Heart left ventricle (tissue), 16 donors: Measurements from ENCODE around the gene MITF. TPM values are rescaled to one million over a fixed set of nuclear protein-coding genes. Genes with fewer than 3 reads are reported as not detected.

Source experiments
- ATAC-seq, 4 donors: fragments of 200-7000 bp; cut with Tn5 transposase; one replicate each; pipeline ENCODE4 v1.9.1; 2020 to 2022; ENCODE audit warnings: moderate library complexity in 4 of 4, mild to moderate bottlenecking in 3 of 4, moderate number of reproducible peaks in 1 of 4
- DNase-seq, 5 donors: peaks; one replicate each; pipeline ENCODE4 v3.0.0-alpha.2; 2020
- H3K27ac ChIP-seq, 12 donors: fragments of 200-600 bp; sonication (generic) in 4 of 12; one replicate each; pipeline versions ENCODE4 v1.5.0 to v1.8.0; 2016 to 2022; ENCODE audit warnings: mild to moderate bottlenecking in 2 of 12
- H3K27me3 ChIP-seq, 9 donors: fragments of 200-600 bp; sonication (generic) in 2 of 9; one replicate each; pipeline versions ENCODE4 v1.5.1 to v1.8.0; 2016 to 2022; ENCODE audit warnings: mild to moderate bottlenecking in 3 of 9
- H3K36me3 ChIP-seq, 9 donors: fragments of 200-600 bp; sonication (generic) in 2 of 9; one replicate each; pipeline versions ENCODE4 v1.5.0 to v1.8.0; 2018 to 2022; ENCODE audit warnings: mild to moderate bottlenecking in 2 of 9
- H3K4me1 ChIP-seq, 12 donors: fragments of 200-600 bp; sonication (generic) in 4 of 12; one replicate each; pipeline versions ENCODE4 v1.5.0 to v1.8.0; 2016 to 2022; ENCODE audit warnings: mild to moderate bottlenecking in 3 of 12
- H3K4me3 ChIP-seq, 12 donors: fragments of 200-600 bp; sonication (generic) in 4 of 12; one replicate each; pipeline versions ENCODE4 v1.5.0 to v1.8.0; 2017 to 2022; ENCODE audit warnings: mild to moderate bottlenecking in 9 of 12, moderate library complexity in 4 of 12
- H3K9me3 ChIP-seq, 12 donors: fragments of 200-600 bp; sonication (generic) in 4 of 12; one replicate each; pipeline versions ENCODE4 v1.5.0 to v1.8.0; 2016 to 2022; ENCODE audit warnings: mild to moderate bottlenecking in 1 of 12
- POLR2A ChIP-seq, 2 donors: fragments of 450-650 bp; IDR thresholded peaks; one replicate each; pipeline ENCODE4 v1.6.1; 2017; ENCODE audit warnings: antibody characterized with exemption in 2 of 2, mild to moderate bottlenecking in 2 of 2, moderate library complexity in 2 of 2
- WGBS, 4 donors: extraction: QIAGEN DNeasy Blood & Tissue Kit in 2 of 4; methylation state at CpG; one replicate each; pipeline versions ENCODE4 v1.1.5 to v1.1.7; 2013 to 2018; 5-methylcytosine and 5-hydroxymethylcytosine counted together
- intact Hi-C, 10 donors: fragments of 100-400 bp; cut with DNase I; formaldehyde crosslinking; loops; one replicate each; pipeline versions ENCODE4 v1.11.1 to v1.14.2; 2022
- polyA plus RNA-seq, 2 donors: library from polyadenylated mRNA; stranded (reverse); fragments of 200-250 nt; gene quantifications; one replicate each; pipeline ENCODE4 v1.2.3, GENCODE V29; 2013
- total RNA-seq, 9 donors: library from RNA; depleted of rRNA in 2 of 9; stranded (reverse); fragments of >200 nt in 2 of 9; fragmentation: NEBNext Ultra II Directional in 3 of 9; extraction: Animal tissue kit (Norgen Biotek cat#: 25700) in 3 of 9; gene quantifications; one replicate each; pipeline versions ENCODE4 v1.1.0 to v1.2.4, GENCODE V29; 2016 to 2023
- TF ChIP-seq, protein P1 (sequence below), 12 donors: fragments of 200-600 bp; sonication (generic) in 4 of 12; IDR thresholded peaks; one replicate each; pipeline versions ENCODE4 v1.5.0 to v1.8.0; 2018 to 2022; ENCODE audit warnings: antibody characterized with exemption in 12 of 12, mild to moderate bottlenecking in 5 of 12
- donor health status: ischemic (EF 13 %, LVEDD 7.1; RV severe dilation, severe dysfunction).
- donor health status: healthy with polysubstance abuse.
- donor health status: DM: no; HTN: yes; CAD: no.
- donor health status: DM: no; HTN: no; CAD: no.
- donor health status: ischemic (EF 25% LVEDD 6.9; RV normal size, moderate dysfunction).
- donor health status: ischemic (EF 25% LVEDD 5.7; RV mildly dilated, moderate dysfunction).
- donor health status: healthy.
- donor health status: DM: yes; HTN: yes; CAD: no.
- donor health status: ischemic (EF 35%, LVEDD 5.7; RV mildly dilated, moderate dysfunction).
- donor health status: nonischemic (EF 11% LVEDD 7.7; RV severe dilation, severe dysfunction).
- donor health status: DM: yes; HTN: yes; CAD: no.
- donor health status: PGD.
- donor health status: ischemic (EF 29% LVEDD 5.4; RV normal size, mild dysfunction).
- donor health status: nonischemic (EF 23%, LVEDD 6.1; RV moderate dilation, normal function).

The MITF gene
- total and polyA plus RNA-seq, 11 donors = 17.9 to 114 (median 81.1) TPM

DNA sequence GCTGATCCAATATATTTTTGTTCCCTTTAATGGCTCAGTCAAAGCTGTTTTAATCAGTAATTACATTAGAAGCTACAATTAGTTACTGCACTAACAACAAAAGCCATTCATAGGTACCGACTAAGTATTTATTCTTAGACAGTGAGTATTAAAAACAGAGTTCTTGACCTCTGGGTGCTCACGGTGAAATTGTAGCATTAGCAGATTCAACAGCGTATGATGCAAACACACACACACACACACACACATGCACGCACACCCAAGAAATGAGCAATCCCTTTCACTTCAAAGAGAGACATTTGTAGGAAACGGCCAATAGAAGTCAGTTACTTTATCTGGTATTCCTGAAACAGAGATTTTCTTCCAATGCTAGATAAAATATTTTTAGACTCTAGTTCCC is 27.0 kb upstream of the MITF start:
- H3K4me3 ChIP-seq = no peak overlapping the region
- peaks cover 0 to 21% (median 0%) of the 10 kb centered on the region in 12 donors for H3K4me1 ChIP-seq
- H3K27ac ChIP-seq = no peak overlapping the region
- TF ChIP-seq, protein P1, sequence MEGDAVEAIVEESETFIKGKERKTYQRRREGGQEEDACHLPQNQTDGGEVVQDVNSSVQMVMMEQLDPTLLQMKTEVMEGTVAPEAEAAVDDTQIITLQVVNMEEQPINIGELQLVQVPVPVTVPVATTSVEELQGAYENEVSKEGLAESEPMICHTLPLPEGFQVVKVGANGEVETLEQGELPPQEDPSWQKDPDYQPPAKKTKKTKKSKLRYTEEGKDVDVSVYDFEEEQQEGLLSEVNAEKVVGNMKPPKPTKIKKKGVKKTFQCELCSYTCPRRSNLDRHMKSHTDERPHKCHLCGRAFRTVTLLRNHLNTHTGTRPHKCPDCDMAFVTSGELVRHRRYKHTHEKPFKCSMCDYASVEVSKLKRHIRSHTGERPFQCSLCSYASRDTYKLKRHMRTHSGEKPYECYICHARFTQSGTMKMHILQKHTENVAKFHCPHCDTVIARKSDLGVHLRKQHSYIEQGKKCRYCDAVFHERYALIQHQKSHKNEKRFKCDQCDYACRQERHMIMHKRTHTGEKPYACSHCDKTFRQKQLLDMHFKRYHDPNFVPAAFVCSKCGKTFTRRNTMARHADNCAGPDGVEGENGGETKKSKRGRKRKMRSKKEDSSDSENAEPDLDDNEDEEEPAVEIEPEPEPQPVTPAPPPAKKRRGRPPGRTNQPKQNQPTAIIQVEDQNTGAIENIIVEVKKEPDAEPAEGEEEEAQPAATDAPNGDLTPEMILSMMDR (IDR thresholded peaks at IDR 0.05) = no peak
- TF ChIP-seq POLR2A (IDR thresholded peaks at IDR 0.05) = no peak
- H3K36me3 ChIP-seq = no peaks in the 10 kb centered on the region
- intact Hi-C loops = no loop called here
- no peaks in the 10 kb centered on the region for H3K9me3 ChIP-seq
- ATAC-seq (peak in 1 of 4 donors; percentile 37), DNase-seq (no peak)
- no peaks in the 10 kb centered on the region for H3K27me3 ChIP-seq
- WGBS, 4 donors = 44 to 70% (median 55%) methylated on average over 5 of the region's 5 CpGs

DNA sequence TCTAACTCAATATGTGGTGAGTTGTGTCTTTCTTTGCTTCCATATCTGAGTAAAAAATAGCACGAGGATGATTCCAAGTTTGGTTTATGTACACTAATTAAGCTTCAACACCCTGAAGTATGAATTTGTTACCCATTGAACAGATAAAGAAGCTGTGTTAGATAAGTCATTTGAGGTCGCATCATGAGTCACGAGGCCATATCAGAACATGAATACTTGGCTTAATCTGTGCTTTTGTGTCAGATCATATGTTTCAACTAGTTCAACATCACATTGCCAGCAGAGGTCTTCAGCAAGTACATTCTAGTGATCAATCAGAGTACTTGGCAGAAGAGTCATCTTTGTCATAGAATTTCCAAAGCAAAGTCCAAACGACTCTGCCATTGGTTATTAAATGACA is 26.3 kb upstream of the MITF start:
- 36 to 45% (median 40%) methylated on average over 4 of the region's 4 CpGs for WGBS, 4 donors
- DNase-seq = no peak
- intact Hi-C loops = no loop called here

DNA sequence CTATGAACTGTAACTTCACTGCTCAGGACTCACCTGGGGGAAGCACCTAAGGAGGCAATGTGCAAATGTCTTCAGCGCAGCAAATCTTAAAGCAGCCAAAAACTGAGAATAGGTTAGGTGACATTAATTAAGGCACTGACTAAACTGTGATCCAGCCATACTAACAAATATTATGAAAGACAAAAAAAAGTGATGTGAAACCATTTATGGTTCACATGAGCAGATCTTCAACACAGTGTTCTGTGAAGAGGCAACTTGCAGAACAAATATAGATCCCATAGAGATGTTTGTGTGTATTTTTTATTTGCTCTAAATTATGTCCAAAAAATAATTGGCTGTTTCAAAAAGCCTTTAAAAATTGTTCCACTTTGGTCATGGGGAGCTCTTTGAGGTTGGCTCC is 24.1 kb upstream of the MITF start:
- DNase-seq (no peak), ATAC-seq (no peak)
- intact Hi-C loops = no loop called here
- no peak for TF ChIP-seq POLR2A (IDR thresholded peaks at IDR 0.05)
- TF ChIP-seq, protein P1 (IDR thresholded peaks at IDR 0.05) = no peak
- Histone ChIP-seq H3K9me3 (no peaks in the 10 kb centered on the region), H3K4me1 (peaks cover 0 to 26% (median 0%) of the 10 kb centered on the region in 12 donors), H3K27me3 (no peaks in the 10 kb centered on the region), H3K4me3 (no peak overlapping the region), H3K27ac (no peak overlapping the region), H3K36me3 (no peaks in the 10 kb centered on the region)
- 92 to 99% (median 96%) methylated on average over 1 of the region's 1 CpG for WGBS, 4 donors

More for the DNA sequence above, 26.3 kb upstream of the MITF start:
- TF ChIP-seq POLR2A (IDR thresholded peaks at IDR 0.05) = no peak
- TF ChIP-seq, protein P1 (IDR thresholded peaks at IDR 0.05) = no peak
- H3K9me3 ChIP-seq = no peaks in the 10 kb centered on the region
- H3K36me3 ChIP-seq = no peaks in the 10 kb centered on the region
- H3K27me3 ChIP-seq = no peaks in the 10 kb centered on the region
- no peak overlapping the region for H3K27ac ChIP-seq
- H3K4me1 ChIP-seq = peaks cover 0 to 21% (median 0%) of the 10 kb centered on the region in 12 donors
- H3K4me3 ChIP-seq = no peak overlapping the region
- ATAC-seq = no peak

DNA sequence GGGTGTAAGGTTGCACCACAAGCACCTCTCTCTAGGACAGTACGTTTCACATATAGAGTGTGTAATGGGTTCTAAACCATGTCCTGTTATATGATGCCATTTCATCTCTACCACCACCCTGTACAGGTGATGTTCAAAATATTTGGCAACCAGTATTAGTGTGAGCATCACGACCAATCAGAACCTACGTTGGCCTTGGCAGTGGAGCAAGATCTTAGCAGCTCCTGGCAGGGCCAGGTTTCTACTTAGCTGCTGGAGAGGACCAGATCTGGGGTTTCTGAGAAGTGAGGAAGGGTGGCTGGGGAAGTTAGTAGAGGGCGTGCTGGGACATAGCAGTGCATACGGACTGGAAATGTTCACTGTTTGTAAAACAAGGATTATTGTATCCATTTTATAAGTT is 23.1 kb upstream of the MITF start:
- intact Hi-C loops = no loop called here
- 48 to 75% (median 51%) methylated on average over 5 of the region's 5 CpGs for WGBS, 4 donors
- Histone ChIP-seq H3K4me1 (peaks cover 0 to 26% (median 0%) of the 10 kb centered on the region in 12 donors), H3K27ac (no peak overlapping the region), H3K27me3 (no peaks in the 10 kb centered on the region), H3K36me3 (no peaks in the 10 kb centered on the region), H3K4me3 (no peak overlapping the region), H3K9me3 (no peaks in the 10 kb centered on the region)
- ATAC-seq (peak in 3 of 4 donors; percentile 75 to 91 (median 84)), DNase-seq (peak in 3 of 5 donors; percentile 45 to 75 (median 70))
- TF ChIP-seq, protein P1 (IDR thresholded peaks at IDR 0.05) = no peak
- TF ChIP-seq POLR2A (IDR thresholded peaks at IDR 0.05) = no peak
